WTC11 (cell line): ENCODE results near the gene CFAP20. TPM values are rescaled to one million over a fixed set of nuclear protein-coding genes. Genes with fewer than 3 reads are reported as not detected.

ENCODE experiments used
- ATAC-seq: fragments of 200-7000 bp; cut with Tn5 transposase; 2 replicates; pipeline ENCODE4 v1.10.0; 2021; ENCODE audit warnings: mild to moderate bottlenecking, moderate library complexity
- CTCF ChIA-PET: fragments of 300-600 bp; sonication (Branson Sonifier 250); formaldehyde crosslinking; loops from one replicate; lab custom pipeline; 2021; ENCODE audit warnings: antibody characterized with exemption; lab: Charles Lee
- POLR2A ChIA-PET: fragments of 350-600 bp; sonication (Branson Sonifier 250); formaldehyde crosslinking; loops from one replicate; lab custom pipeline; 2021; ENCODE audit warnings: antibody characterized with exemption; lab: Charles Lee
- DNase-seq: peaks from one replicate; pipeline ENCODE4 v3.0.0; 2021; ENCODE audit warnings: low spot score
- H3K27ac Mint-ChIP-seq: 2 replicates; pipeline ENCODE4 v1.8.0; 2021; ENCODE audit warnings: mixed read lengths
- H3K27me3 Mint-ChIP-seq: 2 replicates; pipeline ENCODE4 v1.8.0; 2021; ENCODE audit warnings: low read depth, mild to moderate bottlenecking, moderate library complexity, mixed read lengths
- H3K36me3 Mint-ChIP-seq: 2 replicates; pipeline ENCODE4 v1.8.0; 2021; ENCODE audit warnings: mixed read lengths
- H3K4me1 Mint-ChIP-seq: 2 replicates; pipeline ENCODE4 v1.8.0; 2022; ENCODE audit warnings: mixed read lengths
- H3K4me3 Mint-ChIP-seq: 2 replicates; pipeline ENCODE4 v1.8.0; 2021; ENCODE audit warnings: mild to moderate bottlenecking, moderate library complexity, mixed read lengths
- H3K9me3 Mint-ChIP-seq: 2 replicates; pipeline ENCODE4 v1.8.0; 2021; ENCODE audit warnings: mixed read lengths
- CBFB ChIP-seq: sonication (generic); formaldehyde crosslinking; IDR thresholded peaks from 2 replicates; pipeline ENCODE4 v1.8.1; 2022; ENCODE audit warnings: mild to moderate bottlenecking, low read depth, missing genetic modification reagents
- CDX4 ChIP-seq: fragments of 250-450 bp; sonication (Bioruptor Pico); IDR thresholded peaks from 2 replicates; pipeline ENCODE4 v1.9.0; 2021; ENCODE audit warnings: moderate library complexity, mild to moderate bottlenecking, inconsistent platforms, borderline replicate concordance
- CREB1 ChIP-seq: sonication (generic); formaldehyde crosslinking; IDR thresholded peaks from 2 replicates; pipeline ENCODE4 v1.8.0; 2023; ENCODE audit warnings: mild to moderate bottlenecking, missing genetic modification reagents
- ERG ChIP-seq: fragments of 250-450 bp; sonication (Bioruptor Pico); IDR thresholded peaks from 2 replicates; pipeline ENCODE4 v1.8.0; 2021; ENCODE audit warnings: mild to moderate bottlenecking
- GABPB1 ChIP-seq: sonication (generic); formaldehyde crosslinking; IDR thresholded peaks from 2 replicates; pipeline ENCODE4 v1.8.1; 2023; ENCODE audit warnings: mild to moderate bottlenecking, missing genetic modification reagents
- HMGXB4 ChIP-seq: sonication (generic); formaldehyde crosslinking; IDR thresholded peaks from 2 replicates; pipeline ENCODE4 v1.8.1; 2023; ENCODE audit warnings: mild to moderate bottlenecking, moderate library complexity, missing genetic modification reagents
- IRF1 ChIP-seq: sonication (generic); formaldehyde crosslinking; IDR thresholded peaks from 2 replicates; pipeline ENCODE4 v1.8.0; 2023; ENCODE audit warnings: missing genetic modification reagents
- IRF2 ChIP-seq: sonication (generic); formaldehyde crosslinking; IDR thresholded peaks from 2 replicates; pipeline ENCODE4 v1.8.0; 2022; ENCODE audit warnings: low read depth, missing genetic modification reagents, borderline replicate concordance
- NFATC4 ChIP-seq: fragments of 250-450 bp; sonication (Bioruptor Pico); IDR thresholded peaks from 2 replicates; pipeline ENCODE4 v1.9.0; 2021; ENCODE audit warnings: mild to moderate bottlenecking
- NR1H2 ChIP-seq: sonication (generic); formaldehyde crosslinking; IDR thresholded peaks from 2 replicates; pipeline ENCODE4 v1.9.0; 2021; ENCODE audit warnings: mild to moderate bottlenecking, moderate library complexity, missing genetic modification reagents
- PRRX2 ChIP-seq: fragments of 250-450 bp; sonication (Bioruptor Pico); IDR thresholded peaks from 2 replicates; pipeline ENCODE4 v1.8.0; 2021; ENCODE audit warnings: mild to moderate bottlenecking
- SMAD3 ChIP-seq: sonication (generic); formaldehyde crosslinking; IDR thresholded peaks from 2 replicates; pipeline ENCODE4 v1.8.0; 2022; ENCODE audit warnings: missing genetic modification reagents, mild to moderate bottlenecking, borderline replicate concordance
- ZNF317 ChIP-seq: sonication (generic); formaldehyde crosslinking; IDR thresholded peaks from 2 replicates; pipeline ENCODE4 v1.8.1; 2023; ENCODE audit warnings: low read depth, mild to moderate bottlenecking, moderate library complexity, missing genetic modification reagents, borderline replicate concordance
- ZNF423 ChIP-seq: fragments of 250-450 bp; sonication (Bioruptor Pico); IDR thresholded peaks from 2 replicates; pipeline ENCODE4 v2.1.2; 2022; ENCODE audit warnings: mild to moderate bottlenecking, moderate library complexity
- ZSCAN18 ChIP-seq: fragments of 250-450 bp; sonication (Bioruptor Pico); IDR thresholded peaks from 2 replicates; pipeline ENCODE4 v2.1.2; 2022; ENCODE audit warnings: mild to moderate bottlenecking, moderate library complexity
- total RNA-seq: library from RNA; stranded (reverse); gene quantifications from 3 replicates; pipeline ENCODE4 v1.2.3, GENCODE V29; 2021

The CFAP20 gene
- total RNA-seq, 1 experiment from 2014 or later, result 41.9 TPM

GRCh38 chr16:58114827-58115825, 14.1 kb downstream of the CFAP20 start (continued):
- TF ChIP-seq CDX4 (CRISPR knock-in tag), result no peak
- TF ChIP-seq CBFB (CRISPR knock-in tag), result no peak
- TF ChIP-seq GABPB1 (CRISPR knock-in tag), result no peak
- TF ChIP-seq NFATC4, result no peak
- no peak for TF ChIP-seq PRRX2 (CRISPR knock-in tag)
- TF ChIP-seq CREB1 (CRISPR knock-in tag), result no peak
- no peak for TF ChIP-seq ERG (CRISPR knock-in tag)

- ChIA-PET CTCF (interaction anchor here (1.8 to 5.6 kb wide), 2 partner anchors 14 to 79 kb away, joined by 7 to 92 read pairs; no protein-coding TSS in a partner anchor), POLR2A (no interaction called here)
- Mint-ChIP-seq H3K36me3 (peaks cover 38% of the 10 kb centered on the region), H3K4me3 (no peak overlapping the region), H3K4me1 (peaks cover 35% of the 10 kb centered on the region), H3K27ac (no peak overlapping the region)
- ATAC-seq, result no peak; the same call in 1 of the 2 replicates
- TF ChIP-seq NR1H2 (CRISPR knock-in tag) (no peak), HMGXB4 (no peak), IRF1 (CRISPR knock-in tag) (no peak), IRF2 (CRISPR knock-in tag) (no peak), ZNF317 (CRISPR knock-in tag) (no peak), ZSCAN18 (CRISPR knock-in tag) (no peak)
- TF ChIP-seq, all 79 proteins: peak for 0
- peaks cover 3% of the 10 kb centered on the region; the same call in 1 of the 2 replicates for H3K9me3 Mint-ChIP-seq
- no peaks in the 10 kb centered on the region for H3K27me3 Mint-ChIP-seq
- no peak for DNase-seq
These were observed 17.9 kb downstream of the CFAP20 start for GRCh38 chr16:58111302-58111627.

- Mint-ChIP-seq H3K36me3 (peaks cover 33% of the 10 kb centered on the region), H3K4me3 (no peak overlapping the region), H3K4me1 (peaks cover 38% of the 10 kb centered on the region), H3K27ac (peak overlapping the region; percentile 58; the same call in 1 of the 2 replicates), H3K27me3 (no peaks in the 10 kb centered on the region), H3K9me3 (peaks cover 3% of the 10 kb centered on the region; the same call in 1 of the 2 replicates)
- ChIA-PET POLR2A (no interaction called here), CTCF (interaction anchor here (0.7 to 5.6 kb wide), 5 partner anchors 9 to 78 kb away, joined by 5 to 92 read pairs (median 7); partner anchors contain the start of gene CFAP20)
- no peak for DNase-seq
- ATAC-seq, result peak; percentile 63
- TF ChIP-seq IRF2 (CRISPR knock-in tag) (no peak), ZNF423 (CRISPR knock-in tag) (no peak), SMAD3 (no peak)
- TF ChIP-seq, all 79 proteins: peak for 0
These were observed 18.4 kb downstream of the CFAP20 start for GRCh38 chr16:58110571-58111301.
